SK-N-MC (cell line): ENCODE data around the gene SDK2.

Source experiments
- EZH2 ChIP-seq: fragments of 200-600 bp; sonication (generic); IDR thresholded peaks from one replicate; pipeline ENCODE4 v1.6.1; 2017; ENCODE audit warnings: antibody characterized with exemption
- FOXP2 ChIP-seq: optimal IDR thresholded peaks from 2 replicates; pipeline ENCODE3; 2011; ENCODE audit warnings: mild to moderate bottlenecking, moderate library complexity; ENCODE audit not compliant: insufficient read depth; ENCODE audit errors: extremely low read length, control extremely low read depth
- POLR2AphosphoS5 ChIP-seq: IDR thresholded peaks from 2 replicates; pipeline ENCODE4 v1.6.1; 2012; ENCODE audit warnings: mild to moderate bottlenecking, low read depth, low read length, borderline replicate concordance

- no peak for TF ChIP-seq POLR2AphosphoS5
- TF ChIP-seq EZH2 = no peak
- no peak for TF ChIP-seq FOXP2
Observed at GRCh38 chr17:73632513-73632912, 11.7 kb downstream of the SDK2 start.
